HG03196 (cell line): ENCODE data around the gene TMPRSS11A.
A peak's percentile ranks its signal among the peaks of the same experiment; 100 is the strongest.

ENCODE experiments used
- ATAC-seq: cut with Tn5 transposase; IDR thresholded peaks from one replicate; pipeline ENCODE4 v1.9.1; 2021; ENCODE audit not compliant: unreplicated experiment

The TMPRSS11A gene

GRCh38 chr4:67874986-67875385 is 88.3 kb downstream of the TMPRSS11A start:
- ATAC-seq = no peak

DNA sequence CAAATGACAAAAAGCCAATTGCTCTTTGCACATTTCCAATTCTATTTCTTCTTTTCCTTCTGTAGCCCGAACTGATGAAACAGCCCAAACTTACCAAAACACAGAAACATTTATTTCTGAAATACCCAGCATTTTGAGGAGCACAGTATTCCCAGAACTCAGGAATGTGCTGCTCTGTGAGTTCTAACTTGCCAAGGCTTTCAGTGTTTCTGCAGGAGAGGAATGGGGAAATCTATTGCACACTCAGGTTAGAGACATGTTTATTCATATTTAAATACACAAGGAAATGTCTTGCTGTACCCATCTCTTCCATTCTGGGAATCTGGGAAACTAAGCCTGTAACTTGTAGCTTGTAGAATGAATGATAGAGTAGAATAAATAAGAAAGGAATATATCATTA is 90.2 kb downstream of the TMPRSS11A start:
- no peak for ATAC-seq

- peak; percentile 81 for ATAC-seq
These were observed 91.4 kb downstream of the TMPRSS11A start for GRCh38 chr4:67871867-67872266.

- ATAC-seq = no peak
These were observed 93.6 kb downstream of the TMPRSS11A start for GRCh38 chr4:67869580-67870190.

DNA sequence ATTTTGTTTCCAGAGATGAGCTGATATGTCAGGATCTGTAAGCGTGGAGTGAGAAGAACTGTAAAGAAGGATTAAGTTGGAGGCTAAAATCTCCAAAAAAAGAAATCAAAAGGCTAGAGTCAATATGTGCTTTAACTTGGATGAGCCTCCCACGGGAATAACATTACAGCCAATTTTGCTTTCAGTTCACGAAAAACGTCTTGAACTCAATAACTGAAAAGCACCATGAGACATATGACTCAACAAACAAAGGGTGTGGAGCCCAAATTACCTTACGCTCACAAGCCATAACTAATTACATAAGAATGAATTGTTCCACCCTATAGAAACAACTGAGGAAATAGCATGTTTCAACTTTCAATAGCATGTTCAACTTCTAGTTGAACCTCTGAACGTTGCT is 101.8 kb downstream of the TMPRSS11A start:
- no peak for ATAC-seq
